Bone marrow (tissue), 2 donors: ENCODE measurements around the gene TENM3.

ENCODE experiments used
- DNase-seq, 2 donors: peaks; one replicate each; lab custom pipeline; 2025; lab: John Stamatoyannopoulos, UW

Gene TENM3

GRCh38 chr4:182405087-182405486 lies 161.9 kb downstream of the TENM3 start:
- no peak for DNase-seq

GRCh38 chr4:182409271-182409670 lies 166.1 kb downstream of the TENM3 start:
- no peak for DNase-seq

- no peak for DNase-seq
Observed at GRCh38 chr4:182411391-182411790, 168.2 kb downstream of the TENM3 start.

GRCh38 chr4:182413550-182413949 lies 170.3 kb downstream of the TENM3 start:
- DNase-seq, result no peak

- DNase-seq, result no peak
Observed at GRCh38 chr4:182415116-182415515, 171.9 kb downstream of the TENM3 start.

GRCh38 chr4:182416067-182416466 lies 172.9 kb downstream of the TENM3 start:
- DNase-seq, result no peak

- no peak for DNase-seq
Observed at GRCh38 chr4:182418054-182418734, 175.0 kb downstream of the TENM3 start.

GRCh38 chr4:182420189-182420588 lies 177.0 kb downstream of the TENM3 start:
- no peak for DNase-seq

GRCh38 chr4:182421753-182422152 lies 178.6 kb downstream of the TENM3 start:
- DNase-seq, result no peak

- DNase-seq, result no peak
Observed at GRCh38 chr4:182425302-182425701, 182.1 kb downstream of the TENM3 start.

GRCh38 chr4:182426901-182427300 lies 183.7 kb downstream of the TENM3 start:
- DNase-seq, result no peak

- no peak for DNase-seq
Observed at GRCh38 chr4:182427554-182427953, 184.4 kb downstream of the TENM3 start.

- DNase-seq, result no peak
Observed at GRCh38 chr4:182429896-182430295, 186.7 kb downstream of the TENM3 start.

- no peak for DNase-seq
Observed at GRCh38 chr4:182432819-182433218, 189.6 kb downstream of the TENM3 start.

GRCh38 chr4:182434720-182435119 lies 191.5 kb downstream of the TENM3 start:
- no peak for DNase-seq

- no peak for DNase-seq
Observed at GRCh38 chr4:182435401-182435800, 192.2 kb downstream of the TENM3 start.

GRCh38 chr4:182443070-182443469 lies 199.9 kb downstream of the TENM3 start:
- DNase-seq, result no peak

- no peak for DNase-seq
Observed at GRCh38 chr4:182447767-182448280, 204.6 kb downstream of the TENM3 start.

GRCh38 chr4:182448281-182449151 lies 205.3 kb downstream of the TENM3 start:
- DNase-seq, result no peak

GRCh38 chr4:182449186-182449929 lies 206.2 kb downstream of the TENM3 start:
- DNase-seq, result no peak

- no peak for DNase-seq
Observed at GRCh38 chr4:182449930-182450439, 206.8 kb downstream of the TENM3 start.

- no peak for DNase-seq
Observed at GRCh38 chr4:182451441-182451840, 208.2 kb downstream of the TENM3 start.
